NOMO-1 treated with DMSO at 0.1 percent for 48 hours (cell line): ENCODE data around the gene PPP1R12B.
A peak's percentile ranks its signal among the peaks of the same experiment; 100 is the strongest.
"Not testable (repeated sequence)": the region's sequence is repeated elsewhere in the genome, so short reads cannot be mapped to it uniquely, and the experiment has no call there.

Experiments
- DNase-seq: peaks from one replicate; lab custom pipeline; 2025; ENCODE audit not compliant: unreplicated experiment; lab: John Stamatoyannopoulos, UW

Gene PPP1R12B

GRCh38 chr1:202577381-202577780 is 228.9 kb downstream of the PPP1R12B start:
- DNase-seq = no peak

- no peak for DNase-seq
Observed at GRCh38 chr1:202578001-202578504, 229.6 kb downstream of the PPP1R12B start.

- no peak for DNase-seq
Observed at GRCh38 chr1:202578565-202578964, 230.1 kb downstream of the PPP1R12B start.

- no peak for DNase-seq
Observed at GRCh38 chr1:202579806-202580205, 231.3 kb downstream of the PPP1R12B start.

GRCh38 chr1:202580619-202581018 is 232.1 kb downstream of the PPP1R12B start:
- DNase-seq = no peak

GRCh38 chr1:202582350-202582749 is 233.9 kb downstream of the PPP1R12B start:
- not testable (repeated sequence) for DNase-seq

- no peak for DNase-seq
Observed at GRCh38 chr1:202584707-202585589, 236.4 kb downstream of the PPP1R12B start.

GRCh38 chr1:202585590-202585933 is 237.1 kb downstream of the PPP1R12B start:
- no peak for DNase-seq

GRCh38 chr1:202586018-202586821 is 237.7 kb downstream of the PPP1R12B start:
- peak; percentile 65 for DNase-seq

GRCh38 chr1:202586871-202587270 is 238.4 kb downstream of the PPP1R12B start:
- no peak for DNase-seq

- no peak for DNase-seq
Observed at GRCh38 chr1:202587859-202588485, 239.5 kb downstream of the PPP1R12B start.

GRCh38 chr1:202588503-202589189 is 240.1 kb downstream of the PPP1R12B start:
- DNase-seq = no peak

GRCh38 chr1:202589190-202589930 is 240.9 kb downstream of the PPP1R12B start:
- no peak for DNase-seq

GRCh38 chr1:202590126-202590525 is 241.6 kb downstream of the PPP1R12B start:
- no peak for DNase-seq

GRCh38 chr1:202590975-202591411 is 242.5 kb downstream of the PPP1R12B start:
- DNase-seq = no peak

GRCh38 chr1:202591515-202591914 is 243.0 kb downstream of the PPP1R12B start:
- no peak for DNase-seq

- DNase-seq = no peak
Observed at GRCh38 chr1:202592146-202592545, 243.6 kb downstream of the PPP1R12B start.

GRCh38 chr1:202593845-202594244 is 245.3 kb downstream of the PPP1R12B start:
- no peak for DNase-seq

GRCh38 chr1:202596638-202597037 is 248.1 kb downstream of the PPP1R12B start:
- DNase-seq = no peak
